NCI-H2196 (cell line): ENCODE data around the gene ALAD.
"Not testable (repeated sequence)": the region's sequence is repeated elsewhere in the genome, so short reads cannot be mapped to it uniquely, and the experiment has no call there.

Experiments used
- DNase-seq: peaks from one replicate; lab custom pipeline; 2025; ENCODE audit not compliant: unreplicated experiment; lab: John Stamatoyannopoulos, UW

The ALAD gene

DNA sequence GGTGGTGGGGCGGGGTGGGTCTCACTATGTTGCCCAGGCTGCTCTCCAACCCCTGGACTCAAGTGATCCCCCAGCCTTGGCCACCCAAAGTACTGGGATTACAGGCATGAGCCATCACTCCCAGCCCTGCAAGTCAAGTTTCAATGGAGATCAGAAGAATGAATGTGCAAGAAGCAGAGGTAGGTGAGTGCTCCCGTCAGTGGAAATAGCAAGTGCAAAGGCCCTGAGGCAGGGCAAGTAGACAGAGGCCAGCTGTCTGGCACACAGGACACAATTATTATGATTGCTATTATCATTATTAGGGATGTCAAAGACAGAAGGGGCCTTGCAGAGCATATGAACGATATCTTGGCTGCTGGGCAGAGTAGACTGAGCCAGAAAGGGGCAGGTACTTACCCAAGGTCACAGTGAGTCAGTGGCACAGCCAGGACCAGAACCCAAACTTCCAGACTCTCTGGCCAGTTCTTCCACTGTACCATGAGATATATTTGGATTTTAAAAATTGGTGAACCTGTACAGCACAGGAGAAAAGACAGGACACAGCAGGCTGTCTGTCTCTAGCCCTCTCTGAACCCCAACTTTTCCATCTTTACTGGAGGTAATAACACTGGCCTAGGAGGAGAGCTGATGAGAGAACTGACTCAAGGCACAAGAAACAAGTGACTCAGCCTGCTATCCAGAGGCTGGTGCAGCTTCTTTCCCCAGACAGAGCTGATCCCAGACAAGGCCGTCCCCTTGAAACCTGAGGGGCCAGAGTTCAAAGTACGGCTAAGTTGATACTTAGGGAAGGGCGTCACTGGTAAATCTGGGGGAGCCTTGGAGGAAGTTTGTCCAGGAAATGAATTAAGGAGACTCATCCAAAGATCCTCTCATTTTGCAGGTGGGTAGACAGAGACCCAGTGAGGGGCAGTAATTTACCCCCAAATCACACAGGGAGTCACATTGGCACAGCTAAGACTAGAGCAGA lies 25.7 kb downstream of the ALAD start:
- DNase-seq: no peak

GRCh38 chr9:113373676-113374392 lies 27.2 kb downstream of the ALAD start:
- no peak for DNase-seq

DNA sequence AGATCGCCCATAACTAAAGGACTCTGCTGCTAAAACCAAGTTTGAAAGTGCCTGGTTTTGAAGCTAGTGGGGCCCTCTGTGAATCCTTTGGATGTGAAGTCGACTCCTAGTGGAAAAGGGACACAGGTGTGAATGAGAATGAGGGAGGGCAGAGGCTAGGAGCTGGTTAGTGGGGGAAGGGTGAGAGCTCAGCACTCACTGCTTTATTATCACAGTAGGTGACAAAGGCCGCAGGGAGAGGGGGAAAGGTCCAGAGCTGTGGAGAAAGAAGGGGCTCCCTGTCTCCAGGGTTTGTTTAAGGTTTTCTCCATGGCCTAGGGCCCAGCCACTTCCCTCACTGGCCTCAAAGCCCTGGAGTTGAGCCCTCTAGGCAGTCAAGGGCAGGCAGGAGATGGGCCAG lies 27.8 kb downstream of the ALAD start:
- no peak for DNase-seq

DNA sequence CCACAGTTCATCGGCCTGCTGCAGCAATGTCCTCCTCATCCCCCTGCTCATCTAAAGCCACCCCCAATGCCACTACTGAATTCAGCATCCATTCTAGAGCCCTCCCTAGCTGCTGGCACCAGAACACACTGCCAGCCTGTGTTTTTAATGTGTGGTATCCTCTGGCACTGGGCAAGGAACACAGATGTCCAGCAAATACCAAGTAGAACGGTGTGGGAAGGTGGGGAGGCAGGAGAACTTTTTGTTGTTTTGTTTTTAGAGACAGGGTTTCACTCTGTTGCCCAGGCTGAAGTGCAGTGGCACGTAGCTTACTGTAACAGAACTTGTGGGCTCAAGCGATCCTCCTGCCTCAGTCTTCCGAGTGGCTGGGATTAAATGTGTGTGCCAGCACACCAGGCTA lies 29.0 kb downstream of the ALAD start:
- no peak for DNase-seq

DNA sequence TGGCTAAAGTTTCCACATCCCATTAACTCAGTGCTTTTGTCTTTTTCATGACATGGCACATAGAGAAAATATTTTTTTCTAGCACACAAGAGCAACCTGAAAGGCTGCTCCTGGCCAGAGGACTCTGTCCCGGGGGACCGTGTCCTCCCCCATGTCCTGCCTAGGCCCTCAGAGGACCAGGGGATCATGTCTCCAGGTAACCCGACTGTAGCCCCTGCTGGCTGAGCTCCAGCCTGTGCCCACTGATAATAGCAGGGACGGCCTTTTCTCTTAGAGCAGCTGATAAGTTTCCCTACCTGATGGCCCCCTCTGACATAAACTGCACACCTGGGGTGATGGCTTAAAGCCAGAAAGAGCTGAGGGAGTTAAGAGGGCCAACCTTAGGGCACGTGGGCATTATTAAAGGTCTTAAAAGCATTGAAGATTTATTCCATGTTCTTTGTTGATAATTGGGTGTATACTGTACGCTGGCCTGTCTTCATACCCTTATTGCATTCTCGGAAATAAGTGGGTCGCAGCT lies 30.2 kb downstream of the ALAD start:
- no peak for DNase-seq

GRCh38 chr9:113369855-113370140 lies 31.3 kb downstream of the ALAD start:
- DNase-seq: no peak

DNA sequence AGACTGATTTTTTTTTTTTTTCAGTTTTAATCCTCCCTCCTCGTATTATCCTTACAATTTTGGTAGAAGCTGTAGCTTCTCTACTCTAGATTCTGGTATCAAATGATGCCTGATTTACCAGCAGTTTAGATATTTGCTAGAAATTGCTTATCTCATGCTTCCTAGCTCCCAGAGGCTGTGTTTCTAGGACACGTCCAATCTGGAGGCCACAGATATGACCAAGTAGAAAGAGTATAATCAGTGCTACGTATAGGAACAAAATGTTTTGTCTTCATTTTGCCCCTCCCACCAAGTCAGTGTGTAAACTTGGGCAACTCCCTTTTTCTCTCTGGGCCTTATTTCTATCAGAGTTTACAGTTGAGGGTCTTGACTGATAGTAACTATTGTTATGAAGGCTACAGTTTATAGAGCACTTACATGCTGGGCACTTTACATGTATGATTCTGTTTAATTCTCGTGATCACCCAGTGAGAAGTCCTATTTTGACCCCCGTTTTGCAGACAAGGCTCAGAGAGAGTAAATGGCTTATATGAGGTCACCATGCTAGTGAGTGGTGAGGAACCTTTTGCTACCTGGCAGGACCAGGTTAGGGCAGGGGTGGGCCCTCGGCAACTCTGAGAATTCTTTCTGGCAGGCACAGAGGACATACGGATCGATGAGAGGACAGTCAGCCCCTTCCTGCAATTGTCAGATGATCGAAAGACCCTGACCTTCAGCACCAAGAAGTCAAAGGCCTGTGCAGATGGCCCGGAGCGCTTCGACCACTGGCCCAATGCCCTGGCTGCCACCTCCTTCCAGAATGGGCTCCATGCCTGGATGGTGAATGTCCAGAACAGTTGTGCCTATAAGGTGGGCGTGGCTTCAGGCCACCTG lies 31.9 kb downstream of the ALAD start:
- DNase-seq: peak; percentile 56

- DNase-seq: no peak
These were observed 32.6 kb downstream of the ALAD start for GRCh38 chr9:113368348-113368981.

- DNase-seq: not testable (repeated sequence)
These were observed 35.4 kb downstream of the ALAD start for GRCh38 chr9:113365652-113366051.

DNA sequence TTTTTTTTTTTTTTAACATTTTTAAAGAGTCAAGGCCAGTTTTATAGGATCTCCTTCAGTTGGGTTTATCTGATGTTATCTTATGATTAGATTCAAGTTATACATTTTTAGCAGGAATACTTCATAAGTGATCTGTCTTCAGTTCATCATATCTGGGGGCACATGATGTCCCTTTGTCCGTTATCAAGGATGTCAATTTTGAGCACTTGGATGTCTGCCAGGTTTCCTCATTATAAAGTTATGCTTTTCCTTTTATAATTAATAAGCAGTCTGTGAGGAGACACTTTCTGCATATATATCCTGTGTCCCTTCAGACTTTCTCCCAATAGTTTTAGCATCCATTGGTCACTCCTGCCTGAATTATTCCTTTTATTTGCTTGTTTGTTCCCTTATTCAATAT lies 36.1 kb downstream of the ALAD start:
- no peak for DNase-seq

GRCh38 chr9:113363336-113363735 lies 37.7 kb downstream of the ALAD start:
- no peak for DNase-seq

GRCh38 chr9:113361304-113362018 lies 39.6 kb downstream of the ALAD start:
- DNase-seq: peak; percentile 22

DNA sequence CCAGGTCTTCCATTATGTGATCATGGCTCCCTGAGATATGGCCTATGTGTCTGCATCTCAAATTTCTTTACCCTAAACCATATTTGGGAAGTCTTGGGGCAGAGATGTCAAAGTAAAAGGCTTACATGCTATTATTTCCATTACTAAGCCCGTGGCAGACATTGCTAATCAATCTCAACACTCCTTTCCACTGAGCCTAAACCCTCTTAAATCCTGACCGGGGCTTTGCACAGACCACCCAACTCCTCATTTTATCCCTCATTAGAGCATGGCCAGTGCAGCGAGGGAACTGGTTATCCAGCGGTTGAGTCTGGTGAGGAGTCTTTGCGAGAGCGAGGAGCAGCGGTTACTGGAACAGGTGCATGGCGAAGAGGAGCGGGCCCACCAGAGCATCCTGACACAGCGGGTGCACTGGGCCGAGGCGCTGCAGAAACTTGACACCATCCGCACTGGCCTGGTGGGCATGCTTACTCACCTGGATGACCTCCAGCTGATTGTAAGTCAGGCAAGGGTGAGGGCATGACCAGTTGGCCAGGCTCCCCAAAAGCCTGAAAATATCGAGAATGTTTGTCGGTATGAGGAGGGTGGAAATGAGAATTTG lies 40.7 kb downstream of the ALAD start:
- DNase-seq: no peak

GRCh38 chr9:113359385-113359784 lies 41.7 kb downstream of the ALAD start:
- DNase-seq: no peak

DNA sequence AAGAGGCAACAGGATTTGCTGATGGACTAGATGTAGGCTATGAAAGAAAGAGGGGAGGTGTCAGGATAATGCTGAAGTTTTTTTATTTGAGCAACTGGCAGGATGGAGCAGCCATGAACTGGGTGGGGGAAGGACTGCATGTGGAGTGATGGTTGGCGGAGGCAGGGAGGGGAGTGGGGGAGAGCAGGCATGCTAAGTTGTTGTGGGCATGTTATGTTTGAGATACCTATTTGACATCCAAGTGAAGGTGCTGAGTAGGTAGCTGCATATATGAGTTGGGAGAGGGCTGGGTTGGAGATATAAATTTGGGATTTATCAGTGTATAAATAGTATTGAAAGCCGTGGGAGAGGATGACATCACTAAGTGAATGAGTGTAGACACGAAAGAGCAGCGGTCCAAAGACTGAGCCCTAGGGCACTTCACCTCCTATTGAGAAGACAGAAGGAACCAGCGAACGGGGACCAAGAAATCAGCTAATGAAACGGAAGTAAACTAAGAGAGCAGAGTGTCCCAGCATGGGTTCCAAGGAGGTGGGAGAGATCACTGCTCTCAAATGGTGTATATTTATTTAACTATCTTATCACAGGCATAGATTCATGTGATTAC lies 44.3 kb downstream of the ALAD start:
- DNase-seq: no peak

GRCh38 chr9:113355040-113355596 lies 46.0 kb downstream of the ALAD start:
- no peak for DNase-seq

GRCh38 chr9:113352411-113352810 lies 48.7 kb downstream of the ALAD start:
- no peak for DNase-seq

- no peak for DNase-seq
These were observed 49.1 kb downstream of the ALAD start for GRCh38 chr9:113352006-113352405.

GRCh38 chr9:113350937-113351336 lies 50.1 kb downstream of the ALAD start:
- no peak for DNase-seq
